Measurements from ENCODE around the gene TNNI3K. TPM values are rescaled to one million over a fixed set of nuclear protein-coding genes. Genes with fewer than 3 reads are reported as not detected.

The TNNI3K gene, protein sequence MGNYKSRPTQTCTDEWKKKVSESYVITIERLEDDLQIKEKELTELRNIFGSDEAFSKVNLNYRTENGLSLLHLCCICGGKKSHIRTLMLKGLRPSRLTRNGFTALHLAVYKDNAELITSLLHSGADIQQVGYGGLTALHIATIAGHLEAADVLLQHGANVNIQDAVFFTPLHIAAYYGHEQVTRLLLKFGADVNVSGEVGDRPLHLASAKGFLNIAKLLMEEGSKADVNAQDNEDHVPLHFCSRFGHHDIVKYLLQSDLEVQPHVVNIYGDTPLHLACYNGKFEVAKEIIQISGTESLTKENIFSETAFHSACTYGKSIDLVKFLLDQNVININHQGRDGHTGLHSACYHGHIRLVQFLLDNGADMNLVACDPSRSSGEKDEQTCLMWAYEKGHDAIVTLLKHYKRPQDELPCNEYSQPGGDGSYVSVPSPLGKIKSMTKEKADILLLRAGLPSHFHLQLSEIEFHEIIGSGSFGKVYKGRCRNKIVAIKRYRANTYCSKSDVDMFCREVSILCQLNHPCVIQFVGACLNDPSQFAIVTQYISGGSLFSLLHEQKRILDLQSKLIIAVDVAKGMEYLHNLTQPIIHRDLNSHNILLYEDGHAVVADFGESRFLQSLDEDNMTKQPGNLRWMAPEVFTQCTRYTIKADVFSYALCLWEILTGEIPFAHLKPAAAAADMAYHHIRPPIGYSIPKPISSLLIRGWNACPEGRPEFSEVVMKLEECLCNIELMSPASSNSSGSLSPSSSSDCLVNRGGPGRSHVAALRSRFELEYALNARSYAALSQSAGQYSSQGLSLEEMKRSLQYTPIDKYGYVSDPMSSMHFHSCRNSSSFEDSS
- polyA plus RNA-seq (2011; rRNA removed) (0.89 and 1.1 TPM in 2 replicates), polyA minus RNA-seq (2011; rRNA and poly(A)+ RNA removed) (0.64 and 1.2 TPM in 2 replicates)

DNA sequence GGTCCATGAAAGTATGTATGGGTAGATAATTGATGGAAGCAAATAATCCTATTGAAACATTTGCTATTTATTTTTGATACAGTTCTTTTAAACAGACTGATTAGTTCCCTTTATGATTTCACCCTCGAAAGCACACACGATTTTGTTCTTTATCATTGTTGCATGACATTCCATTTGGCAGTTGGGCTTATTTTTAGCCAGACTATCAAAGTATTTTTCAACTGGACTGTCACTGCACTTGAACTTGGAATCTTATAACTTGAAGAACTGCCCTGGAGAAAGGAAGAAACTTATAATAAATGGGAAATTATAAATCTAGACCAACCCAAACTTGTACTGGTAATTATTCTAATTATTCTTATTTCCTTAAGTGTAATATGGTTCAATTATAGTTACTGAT lies at the start of gene TNNI3K:
Gene TNNI3K, plus strand, starts transcription at position 235 of the 400 bp plus-strand sequence. Its CDS starts 65 bp downstream, at position 300.
- H3K27ac ChIP-seq (ENCODE audit: low read depth, low read length), result no peak within 1 kb of the TSS
- H3K4me3 ChIP-seq (ENCODE audit: low read depth, low read length), result no peak within 1 kb of the TSS
- no peaks in the 10 kb centered on the region for H3K27me3 ChIP-seq (ENCODE audit: control insufficient read depth, insufficient read depth, low read length)
- POLR2A ChIA-PET, result no interaction called here
- TF ChIP-seq, protein P1, sequence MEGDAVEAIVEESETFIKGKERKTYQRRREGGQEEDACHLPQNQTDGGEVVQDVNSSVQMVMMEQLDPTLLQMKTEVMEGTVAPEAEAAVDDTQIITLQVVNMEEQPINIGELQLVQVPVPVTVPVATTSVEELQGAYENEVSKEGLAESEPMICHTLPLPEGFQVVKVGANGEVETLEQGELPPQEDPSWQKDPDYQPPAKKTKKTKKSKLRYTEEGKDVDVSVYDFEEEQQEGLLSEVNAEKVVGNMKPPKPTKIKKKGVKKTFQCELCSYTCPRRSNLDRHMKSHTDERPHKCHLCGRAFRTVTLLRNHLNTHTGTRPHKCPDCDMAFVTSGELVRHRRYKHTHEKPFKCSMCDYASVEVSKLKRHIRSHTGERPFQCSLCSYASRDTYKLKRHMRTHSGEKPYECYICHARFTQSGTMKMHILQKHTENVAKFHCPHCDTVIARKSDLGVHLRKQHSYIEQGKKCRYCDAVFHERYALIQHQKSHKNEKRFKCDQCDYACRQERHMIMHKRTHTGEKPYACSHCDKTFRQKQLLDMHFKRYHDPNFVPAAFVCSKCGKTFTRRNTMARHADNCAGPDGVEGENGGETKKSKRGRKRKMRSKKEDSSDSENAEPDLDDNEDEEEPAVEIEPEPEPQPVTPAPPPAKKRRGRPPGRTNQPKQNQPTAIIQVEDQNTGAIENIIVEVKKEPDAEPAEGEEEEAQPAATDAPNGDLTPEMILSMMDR (IDR thresholded peaks at IDR 0.05; ENCODE audit: low read depth, low read length), result no peak
- CTCF ChIA-PET, result no interaction called here
- no peaks in the 10 kb centered on the region for H3K9me3 ChIP-seq (ENCODE audit: control insufficient read depth, insufficient read depth, low read length)
- DNase-seq (ENCODE audit: low read depth, low spot score), result no peak

DNA sequence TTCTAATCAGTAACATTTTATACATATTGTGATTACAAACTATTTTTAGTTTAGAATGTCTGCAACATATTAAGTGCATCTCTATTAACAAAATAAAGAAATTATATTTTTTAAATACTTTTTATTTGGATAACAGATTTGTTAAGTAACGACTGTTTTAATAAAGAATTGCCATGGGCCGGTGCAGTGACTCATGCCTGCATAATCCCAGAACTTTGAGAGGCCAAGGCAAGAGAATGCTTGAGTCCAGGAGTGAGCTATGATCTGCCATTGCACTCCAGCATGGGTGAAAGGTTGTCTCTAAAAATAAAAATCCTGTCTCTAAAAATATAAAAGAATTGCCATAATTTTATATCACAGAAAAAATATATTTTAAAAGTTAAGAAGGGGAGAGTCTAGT lies 41.3 kb upstream of the TNNI3K start:
- Histone ChIP-seq H3K4me3 (ENCODE audit: low read depth, low read length) (no peak overlapping the region), H3K27me3 (ENCODE audit: control insufficient read depth, insufficient read depth, low read length) (no peaks in the 10 kb centered on the region), H3K9me3 (ENCODE audit: control insufficient read depth, insufficient read depth, low read length) (no peaks in the 10 kb centered on the region), H3K27ac (ENCODE audit: low read depth, low read length) (no peak overlapping the region)
- TF ChIP-seq, protein P1 (IDR thresholded peaks at IDR 0.05; ENCODE audit: low read depth, low read length), result no peak
- peak; percentile 34 for DNase-seq (ENCODE audit: low read depth, low spot score)
- CTCF ChIA-PET, result interaction anchor here (1.1 to 2.0 kb wide), 2 partner anchors 275 to 310 kb away, joined by 3 to 5 read pairs; no protein-coding TSS in a partner anchor
- POLR2A ChIA-PET, result no interaction called here

DNA sequence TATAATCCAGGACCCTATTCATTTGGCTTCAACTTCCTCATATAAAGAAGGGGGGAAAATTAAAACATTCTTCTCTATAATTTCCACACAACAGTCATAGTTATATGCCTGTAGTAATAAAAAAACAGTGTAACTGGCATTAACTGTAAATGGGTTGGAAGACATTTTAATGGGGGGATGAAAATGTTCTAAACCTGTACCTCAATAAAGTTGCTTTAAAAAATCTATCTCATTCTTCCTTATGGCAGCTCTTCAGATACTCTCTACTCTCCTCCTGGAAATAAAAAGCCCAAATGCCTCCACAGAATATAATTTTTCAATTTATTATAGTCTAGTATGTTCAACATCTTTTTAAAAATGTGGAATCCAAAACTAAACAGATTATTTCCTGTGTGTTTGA lies 39.8 kb upstream of the TNNI3K start:
- H3K4me3 ChIP-seq (ENCODE audit: low read depth, low read length), result no peak overlapping the region
- H3K9me3 ChIP-seq (ENCODE audit: control insufficient read depth, insufficient read depth, low read length), result no peaks in the 10 kb centered on the region
- no peaks in the 10 kb centered on the region for H3K27me3 ChIP-seq (ENCODE audit: control insufficient read depth, insufficient read depth, low read length)
- TF ChIP-seq, protein P1 (IDR thresholded peaks at IDR 0.05; ENCODE audit: low read depth, low read length), result no peak
- POLR2A ChIA-PET, result no interaction called here
- CTCF ChIA-PET, result interaction anchor here (1.1 to 2.0 kb wide), 2 partner anchors 274 to 308 kb away, joined by 3 to 5 read pairs; no protein-coding TSS in a partner anchor
- H3K27ac ChIP-seq (ENCODE audit: low read depth, low read length), result no peak overlapping the region
- DNase-seq (ENCODE audit: low read depth, low spot score), result no peak

DNA sequence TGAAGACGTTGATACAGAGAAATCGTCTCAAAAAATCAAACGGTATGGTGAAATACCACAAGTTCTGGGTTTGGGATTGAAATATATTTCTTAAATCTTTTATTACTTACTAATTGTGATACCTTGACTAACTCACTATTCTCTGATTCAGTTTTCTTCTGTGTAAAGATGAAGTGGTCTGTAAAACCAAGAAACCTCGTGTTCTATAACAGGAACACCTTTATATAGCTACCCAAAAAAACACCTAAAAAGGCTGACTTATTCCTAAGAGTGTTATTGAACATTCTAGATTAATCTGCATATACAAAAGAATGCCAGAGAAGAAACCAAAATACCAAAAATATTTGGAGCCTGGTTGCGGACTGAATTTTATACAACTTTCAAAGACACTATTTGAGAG lies 37.9 kb upstream of the TNNI3K start:
- no peaks in the 10 kb centered on the region for H3K27me3 ChIP-seq (ENCODE audit: control insufficient read depth, insufficient read depth, low read length)
- ChIA-PET CTCF (no interaction called here), POLR2A (no interaction called here)
- no peak for DNase-seq (ENCODE audit: low read depth, low spot score)
- H3K27ac ChIP-seq (ENCODE audit: low read depth, low read length), result peak overlapping the region; percentile 79
- TF ChIP-seq, protein P1 (IDR thresholded peaks at IDR 0.05; ENCODE audit: low read depth, low read length), result no peak
- no peaks in the 10 kb centered on the region for H3K9me3 ChIP-seq (ENCODE audit: control insufficient read depth, insufficient read depth, low read length)
- H3K4me3 ChIP-seq (ENCODE audit: low read depth, low read length), result peak overlapping the region; percentile 86
